ENCODE data around the gene TMEM117.
"Not testable (repeated sequence)": the region's sequence is repeated elsewhere in the genome, so short reads cannot be mapped to it uniquely, and the experiment has no call there.

Gene TMEM117

DNA sequence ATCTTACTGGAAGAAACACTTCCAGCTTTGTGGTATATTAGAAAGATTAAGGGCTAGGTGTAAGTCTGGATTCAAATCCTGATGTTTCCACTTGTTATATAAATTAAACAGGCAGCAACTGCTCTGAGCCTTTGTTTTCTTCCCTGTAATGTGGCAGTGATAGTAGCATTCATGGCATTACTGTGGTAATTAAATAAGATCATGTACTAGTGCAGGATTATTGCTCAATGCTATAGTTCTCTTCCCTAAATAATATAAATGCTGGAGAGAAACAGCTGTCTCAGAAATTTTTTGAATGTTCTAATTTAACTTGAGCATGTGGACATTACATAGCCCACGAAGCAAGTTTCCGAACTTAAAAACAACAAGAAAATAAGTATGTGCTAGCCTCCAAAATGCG lies 5.4 kb downstream of the TMEM117 start:
- no peak for DNase-seq (ENCODE audit: low read depth)

GRCh38 chr12:43842259-43842658 lies 6.4 kb downstream of the TMEM117 start:
- DNase-seq (ENCODE audit: low read depth) = no peak

- not testable (repeated sequence) for DNase-seq (ENCODE audit: low read depth)
Measured at GRCh38 chr12:43847425-43848225, 11.7 kb downstream of the TMEM117 start.

- no peak for DNase-seq (ENCODE audit: low read depth)
Measured at GRCh38 chr12:43848226-43848507, 12.3 kb downstream of the TMEM117 start.

GRCh38 chr12:43848786-43849185 lies 12.9 kb downstream of the TMEM117 start:
- DNase-seq (ENCODE audit: low read depth) = no peak

DNA sequence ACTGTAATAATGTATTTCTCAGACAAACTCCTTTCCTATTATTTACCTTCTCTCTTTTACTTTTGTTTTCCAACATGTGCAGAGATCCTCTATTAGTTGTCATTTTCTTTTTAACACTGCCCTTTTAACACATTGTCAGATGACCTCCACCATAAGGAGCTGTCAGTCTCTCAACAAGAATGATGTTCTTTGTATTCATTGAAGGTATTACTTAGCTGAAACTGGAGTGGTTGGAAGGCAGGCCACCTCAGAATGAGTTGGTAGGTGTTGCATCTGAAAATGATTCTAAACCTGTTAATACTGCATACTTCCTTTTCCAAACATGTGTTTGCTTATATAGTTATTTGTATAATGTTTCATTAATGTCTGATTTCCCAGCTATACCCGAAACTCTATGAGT lies 16.9 kb downstream of the TMEM117 start:
- no peak for DNase-seq (ENCODE audit: low read depth)

DNA sequence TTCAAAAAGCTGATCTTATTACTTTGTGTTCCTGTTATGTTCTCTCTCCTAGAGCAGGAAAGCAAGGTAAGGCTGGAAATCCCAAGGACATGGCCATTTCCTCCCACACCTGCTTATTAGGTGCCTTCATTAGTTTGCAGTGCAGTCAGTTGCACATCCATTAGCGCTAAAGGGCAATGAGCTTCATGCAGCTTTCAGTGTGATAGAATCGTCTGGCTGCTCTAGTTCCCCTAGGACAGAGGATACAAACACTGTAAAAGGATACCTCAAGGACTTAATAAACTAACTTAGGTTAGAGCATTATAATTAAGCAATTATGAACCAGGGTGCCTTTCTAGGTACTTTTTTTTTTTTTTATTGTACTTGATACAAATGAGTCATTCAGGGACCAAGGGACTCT lies 21.1 kb downstream of the TMEM117 start:
- DNase-seq (ENCODE audit: low read depth) = no peak

DNA sequence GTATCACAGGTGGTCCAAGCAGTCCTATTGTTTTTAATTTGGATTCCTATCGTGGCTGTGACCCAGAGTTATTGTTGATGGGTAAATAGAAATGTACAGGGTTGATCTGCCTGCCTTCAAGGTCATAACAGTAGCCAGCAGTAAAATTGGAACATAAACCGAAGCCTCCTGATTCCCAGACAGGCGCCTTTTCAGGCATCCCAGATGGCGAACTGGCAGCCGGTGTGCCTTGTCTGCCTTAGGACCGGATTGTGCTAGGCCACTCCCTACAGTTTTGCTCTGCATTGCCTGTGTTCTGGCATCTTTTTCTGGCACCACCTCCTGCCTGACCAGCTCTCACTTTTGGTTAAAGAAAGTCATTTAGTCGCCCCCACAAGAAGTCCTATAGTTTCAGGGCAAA lies 22.2 kb downstream of the TMEM117 start:
- no peak for DNase-seq (ENCODE audit: low read depth)

DNA sequence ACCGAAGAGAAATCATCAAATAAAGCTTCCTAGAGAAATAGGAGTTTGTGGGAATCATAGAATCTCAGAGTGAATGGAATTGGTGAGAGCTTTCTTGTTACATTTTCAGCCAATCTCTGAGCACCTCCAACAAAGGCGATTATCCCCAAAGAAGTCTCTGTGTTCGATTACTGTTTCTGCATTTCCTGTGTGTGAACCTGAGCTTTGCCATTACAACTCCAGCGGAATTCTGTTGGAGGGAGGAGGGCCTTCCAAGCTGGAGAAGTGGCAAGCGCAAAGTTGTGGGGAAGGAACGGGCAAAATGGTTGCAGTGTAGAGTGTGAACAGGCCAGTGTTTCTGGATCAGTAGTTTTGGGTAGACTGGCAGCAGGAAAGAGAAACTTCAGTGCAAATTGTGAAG lies 23.1 kb downstream of the TMEM117 start:
- DNase-seq (ENCODE audit: low read depth) = no peak

DNA sequence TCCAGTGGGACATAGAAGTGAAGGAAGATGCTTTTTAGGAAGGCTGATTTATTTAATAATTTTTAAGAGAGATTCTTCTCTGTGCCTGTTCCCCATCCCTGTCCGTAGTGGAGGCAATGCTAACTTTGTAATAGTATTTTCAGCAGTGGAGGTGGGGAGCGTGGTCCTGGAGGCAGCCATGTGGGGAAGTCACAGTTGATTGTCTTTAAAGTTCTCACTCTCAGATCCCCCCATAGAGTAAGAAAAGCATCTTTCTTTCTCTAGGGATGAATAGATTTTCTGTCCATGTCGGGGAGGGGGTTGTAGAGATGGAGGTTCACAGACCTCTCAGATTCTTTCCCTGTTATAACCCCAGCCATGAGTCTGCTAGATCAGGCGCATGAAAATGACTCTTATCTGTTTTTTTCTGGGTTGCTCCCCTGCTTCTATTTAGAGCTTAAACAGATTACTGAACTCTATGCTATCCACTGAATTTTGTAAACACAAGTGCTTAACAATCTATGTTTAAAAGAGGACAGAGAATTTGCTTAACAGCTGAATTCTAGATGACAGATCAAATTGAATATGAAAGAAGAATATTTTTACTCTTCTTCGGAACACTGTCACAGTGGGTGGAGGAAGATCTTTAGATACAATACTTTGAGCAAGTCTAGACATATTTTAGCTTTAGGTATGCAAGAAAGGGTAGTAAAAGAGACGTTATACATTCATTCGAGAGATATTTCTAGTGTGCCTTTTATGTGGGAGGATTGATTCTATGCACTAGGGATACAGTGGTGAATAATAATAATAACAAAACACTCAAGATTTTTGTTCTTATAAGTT lies 25.3 kb downstream of the TMEM117 start:
- no peak for DNase-seq (ENCODE audit: low read depth)

GRCh38 chr12:43861840-43862150 lies 25.9 kb downstream of the TMEM117 start:
- no peak for DNase-seq (ENCODE audit: low read depth)

DNA sequence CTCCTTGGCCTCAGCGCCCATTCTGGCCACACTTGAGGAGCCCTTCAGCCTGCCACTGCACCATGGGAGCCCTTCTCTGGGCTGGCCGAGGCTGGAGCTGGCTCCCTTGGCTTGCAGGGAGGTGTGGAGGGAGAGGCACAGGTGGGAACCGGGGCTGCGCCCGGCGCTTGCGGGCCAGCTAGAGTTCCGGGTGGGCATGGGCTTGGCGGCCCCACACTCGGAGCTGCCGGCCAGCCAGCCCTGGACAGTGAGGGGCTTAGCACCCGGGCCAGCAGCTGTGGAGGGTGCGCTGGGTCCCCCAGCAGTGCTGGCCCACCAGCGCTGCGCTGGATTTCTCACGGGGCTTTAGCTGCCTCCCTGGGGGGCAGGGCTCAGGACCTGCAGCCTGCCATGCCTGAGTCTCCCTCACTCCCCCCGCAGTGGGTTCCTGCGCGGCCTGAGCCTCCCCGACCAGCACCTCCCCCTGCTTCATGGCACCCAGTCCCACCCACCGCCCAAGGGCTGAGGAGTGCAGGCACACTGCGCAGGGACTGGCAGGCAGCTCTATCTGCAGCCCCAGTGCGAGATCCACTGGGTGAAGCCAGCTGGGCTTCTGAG lies 28.0 kb downstream of the TMEM117 start:
- DNase-seq (ENCODE audit: low read depth) = no peak

GRCh38 chr12:43864557-43864956 lies 28.7 kb downstream of the TMEM117 start:
- DNase-seq (ENCODE audit: low read depth) = not testable (repeated sequence)

- DNase-seq (ENCODE audit: low read depth) = no peak
Measured at GRCh38 chr12:43869184-43869583, 33.3 kb downstream of the TMEM117 start.

- DNase-seq (ENCODE audit: low read depth) = not testable (repeated sequence)
Measured at GRCh38 chr12:43869765-43870164, 33.9 kb downstream of the TMEM117 start.

DNA sequence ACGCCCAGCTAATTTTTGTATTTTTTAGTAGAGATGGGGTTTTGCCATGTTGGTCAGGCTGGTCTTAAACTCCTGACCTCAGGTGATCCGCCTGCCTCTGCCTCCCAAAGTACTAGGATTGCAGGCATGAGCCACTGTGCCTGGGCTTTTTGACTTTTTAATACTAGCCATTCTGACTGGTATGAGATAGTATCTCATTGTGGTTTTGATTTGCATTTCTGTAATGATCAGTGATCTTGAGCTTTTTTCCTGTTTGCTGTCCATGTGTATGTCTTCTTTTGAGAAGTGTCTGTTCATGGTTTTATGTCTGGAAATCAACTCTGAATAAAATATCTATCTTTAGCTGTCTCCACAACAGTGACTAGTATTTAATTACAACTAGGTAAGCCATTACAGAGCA lies 35.4 kb downstream of the TMEM117 start:
- not testable (repeated sequence) for DNase-seq (ENCODE audit: low read depth)

DNA sequence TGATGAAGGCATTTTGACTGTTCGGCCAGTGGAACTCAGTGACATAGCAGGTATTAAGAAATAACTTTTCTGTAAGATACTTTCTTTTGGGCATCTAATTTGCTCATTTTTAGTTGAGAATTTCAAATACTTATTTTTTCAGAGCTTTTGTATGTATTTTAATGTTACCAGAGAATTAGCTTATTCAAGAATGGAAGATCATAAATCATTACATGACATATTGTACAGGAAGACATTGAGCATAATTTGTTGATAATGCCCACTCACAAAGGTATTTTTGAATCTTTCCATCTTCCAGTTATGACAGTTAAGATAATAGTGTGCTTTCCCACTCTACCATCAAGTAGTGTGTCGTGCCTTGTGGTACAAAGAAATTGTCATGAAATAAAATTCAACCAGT lies 36.5 kb downstream of the TMEM117 start:
- no peak for DNase-seq (ENCODE audit: low read depth)

DNA sequence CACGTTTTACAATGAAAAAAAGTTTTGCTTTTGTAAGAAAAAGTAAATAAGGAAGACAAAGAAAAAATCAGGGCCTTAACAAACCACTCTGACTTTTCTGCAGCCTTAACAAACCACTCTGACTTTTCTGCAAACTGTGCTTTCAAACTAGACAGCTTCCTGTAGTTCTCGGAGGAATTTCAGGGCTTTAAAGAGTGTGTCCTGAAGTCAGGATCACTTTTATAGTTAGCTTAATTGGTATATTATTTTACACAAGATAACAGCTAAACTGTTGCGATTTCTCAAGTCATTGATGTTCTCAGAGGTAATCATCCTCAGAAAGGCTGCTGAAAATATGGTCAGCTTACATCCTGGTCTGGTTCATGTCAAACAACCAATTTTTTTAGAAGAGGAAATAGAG lies 42.2 kb downstream of the TMEM117 start:
- no peak for DNase-seq (ENCODE audit: low read depth)

DNA sequence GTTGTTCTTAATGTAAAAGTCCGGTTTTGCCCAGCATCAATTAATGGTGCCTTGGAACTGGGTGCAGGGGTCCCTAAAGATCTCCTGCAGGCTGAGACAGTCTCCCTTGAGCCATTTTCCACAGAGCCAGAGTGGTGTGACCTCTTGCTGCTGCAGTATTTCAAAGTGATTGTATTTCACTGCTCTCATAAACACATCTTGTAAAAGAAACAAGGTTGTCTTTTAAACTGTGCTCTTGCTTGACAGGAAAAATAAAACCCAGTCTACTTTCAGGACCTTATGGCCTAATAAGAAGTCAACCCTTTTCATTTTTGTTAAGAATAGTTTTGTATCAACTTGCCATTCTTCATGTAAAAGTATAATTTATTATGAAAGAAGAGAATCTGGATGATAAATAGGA lies 44.7 kb downstream of the TMEM117 start:
- no peak for DNase-seq (ENCODE audit: low read depth)

GRCh38 chr12:43882578-43883178 lies 46.8 kb downstream of the TMEM117 start:
- DNase-seq (ENCODE audit: low read depth) = no peak

DNA sequence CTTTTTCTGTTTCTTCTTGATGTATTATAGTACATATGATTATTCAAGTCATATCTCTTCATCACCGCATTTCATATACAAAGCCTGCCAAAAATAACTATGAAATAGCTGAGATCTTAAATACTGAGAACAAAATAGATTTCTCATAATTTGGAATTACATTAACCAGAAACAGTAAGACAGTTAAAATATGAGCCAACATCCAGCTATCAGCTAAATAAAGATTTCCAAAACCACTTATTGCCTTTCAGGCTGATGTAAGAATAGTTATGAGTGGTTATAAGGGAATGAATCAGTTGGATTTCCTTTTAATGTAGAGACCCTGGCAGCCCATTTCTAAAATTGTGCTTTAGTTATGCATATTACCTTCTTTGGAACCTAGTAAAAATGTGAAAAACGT lies 47.4 kb downstream of the TMEM117 start:
- no peak for DNase-seq (ENCODE audit: low read depth)

GRCh38 chr12:43883748-43884147 lies 47.9 kb downstream of the TMEM117 start:
- no peak for DNase-seq (ENCODE audit: low read depth)

Data from stimulated activated CD8-positive, alpha-beta memory T cell treated with anti-CD3 and anti-CD28 coated beads, Interleukin-12 subunit alpha, Interleukin-12 subunit beta, amount 100 ng/mL, for 1 hour (primary cell).